GM12875 (cell line): ENCODE results near the gene CHRNA1.

Source experiments
- H3K4me3 ChIP-seq: one replicate; pipeline ENCODE4 v1.5.1; 2011; ENCODE audit warnings: low read depth, low read length, control low read depth
- CTCF ChIP-seq: IDR thresholded peaks from 2 replicates; pipeline ENCODE4 v1.5.1; 2011; ENCODE audit warnings: low read depth, mild to moderate bottlenecking, control low read depth, inconsistent platforms, low read length, moderate library complexity, borderline replicate concordance; ENCODE audit not compliant: insufficient read depth

The CHRNA1 gene

GRCh38 chr2:174764280-174765255, at the start of gene CHRNA1:
CHRNA1 (minus strand) TSS chr2:174764472; CDS start chr2:174764394, 78 bp downstream.
- TF ChIP-seq CTCF, result no peak
- H3K4me3 ChIP-seq, result no peak within 1 kb of the TSS

DNA sequence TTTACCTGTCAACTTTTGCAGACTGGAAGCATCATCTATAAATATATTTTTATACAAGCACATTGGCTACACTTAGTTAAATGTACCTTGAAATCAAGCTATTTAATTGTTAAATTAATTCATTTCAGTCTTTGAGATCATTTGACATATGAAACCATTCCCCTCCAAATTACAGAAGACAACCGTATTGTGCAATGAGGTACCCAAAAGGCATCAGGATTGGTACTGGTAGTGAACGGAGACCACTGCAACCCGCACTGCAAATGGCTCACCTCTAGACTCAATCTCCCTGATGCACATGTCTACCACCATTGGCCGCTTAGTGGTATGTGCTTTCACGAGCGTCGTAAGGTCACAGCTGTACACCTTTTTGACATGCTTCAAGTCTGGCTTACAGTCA, 47.8 kb upstream of the CHRNA1 start:
- TF ChIP-seq CTCF, result no peak
- no peak overlapping the region for H3K4me3 ChIP-seq

DNA sequence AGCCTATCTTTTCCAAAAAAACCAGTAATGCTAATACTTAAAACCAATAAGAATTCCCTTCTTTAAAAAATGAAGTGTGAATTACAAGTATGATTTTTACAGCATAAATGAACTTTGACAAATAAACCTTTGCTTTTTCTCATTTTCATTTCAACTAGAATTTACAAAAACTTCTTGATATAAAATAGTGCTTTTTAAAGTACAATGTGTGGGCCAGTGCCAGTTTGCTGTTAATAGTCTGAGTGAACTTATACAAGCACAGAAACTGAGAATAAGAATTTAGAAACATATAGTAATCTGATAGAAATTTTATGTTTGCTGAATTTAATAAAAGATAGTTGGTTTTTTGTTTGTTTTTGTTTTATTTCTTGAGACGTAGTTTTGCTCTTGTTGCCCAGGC, 43.7 kb upstream of the CHRNA1 start:
- H3K4me3 ChIP-seq, result no peak overlapping the region
- TF ChIP-seq CTCF, result no peak

DNA sequence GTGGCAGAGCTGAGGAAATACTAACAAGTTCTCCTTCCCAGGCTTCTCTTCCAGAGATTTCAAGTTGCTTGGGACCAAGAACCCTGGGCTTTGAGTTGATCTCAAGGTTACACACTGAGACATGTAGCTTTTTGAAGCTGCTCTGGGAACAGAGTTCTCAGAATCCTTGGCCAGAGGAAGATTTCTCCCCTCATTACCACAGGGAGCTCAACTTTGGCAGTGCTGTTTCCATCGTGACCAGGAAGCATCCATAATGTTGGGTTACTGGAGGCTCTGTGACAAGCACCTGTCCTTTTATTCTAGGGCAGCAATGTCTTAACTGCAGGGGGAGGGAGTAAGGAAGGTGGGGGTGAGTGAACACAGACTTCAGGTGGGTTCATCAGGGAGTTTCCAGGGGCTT, 41.5 kb upstream of the CHRNA1 start:
- H3K4me3 ChIP-seq, result no peak overlapping the region
- TF ChIP-seq CTCF, result no peak

DNA sequence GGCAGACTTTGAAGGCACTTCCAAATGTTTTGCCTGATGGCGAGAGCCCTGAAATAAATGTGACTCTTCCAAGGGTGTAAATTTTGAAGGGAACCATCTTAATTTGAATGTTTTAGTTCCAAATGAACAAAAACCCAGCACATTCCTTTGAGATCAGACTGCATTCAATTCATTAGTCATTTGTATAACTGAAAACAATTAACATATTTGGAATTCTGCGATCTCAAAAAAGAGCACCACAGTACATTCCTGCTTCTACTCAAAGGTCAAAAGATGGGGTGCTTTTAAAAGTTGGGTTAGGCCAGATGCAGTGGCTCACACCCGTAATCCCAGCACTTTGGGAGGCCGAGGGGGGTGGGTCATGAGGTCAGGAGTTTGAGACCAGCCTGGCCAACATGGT, 38.2 kb upstream of the CHRNA1 start:
- TF ChIP-seq CTCF, result no peak
- no peak overlapping the region for H3K4me3 ChIP-seq

GRCh38 chr2:174800436-174801205, 36.3 kb upstream of the CHRNA1 start:
- H3K4me3 ChIP-seq, result no peak overlapping the region
- no peak for TF ChIP-seq CTCF
